GM12801 (cell line): ENCODE data around the gene TAF5L.

ENCODE experiments used
- CTCF ChIP-seq: IDR thresholded peaks from one replicate; pipeline ENCODE4 v1.5.1; 2011; ENCODE audit warnings: control low read depth; ENCODE audit not compliant: insufficient read length; ENCODE audit errors: extremely low read depth

Gene TAF5L

GRCh38 chr1:229619002-229619401 is 6.9 kb downstream of the TAF5L start:
- TF ChIP-seq CTCF = no peak

- no peak for TF ChIP-seq CTCF
Observed at GRCh38 chr1:229617351-229618100, 8.4 kb downstream of the TAF5L start.

GRCh38 chr1:229614701-229615100 is 11.2 kb downstream of the TAF5L start:
- no peak for TF ChIP-seq CTCF

- TF ChIP-seq CTCF = no peak
Observed at GRCh38 chr1:229613938-229614337, 12.0 kb downstream of the TAF5L start.

GRCh38 chr1:229608590-229608989 is 17.3 kb downstream of the TAF5L start:
- no peak for TF ChIP-seq CTCF

- TF ChIP-seq CTCF = no peak
Observed at GRCh38 chr1:229607370-229607769, 18.6 kb downstream of the TAF5L start.

GRCh38 chr1:229603371-229604005 is 22.4 kb downstream of the TAF5L start:
- TF ChIP-seq CTCF = no peak
